Neutrophil (primary cell): ENCODE results near the gene TACC2.

Experiments
- H3K27ac ChIP-seq: fragments of 200-600 bp; sonication (generic); 2 replicates; pipeline ENCODE4 v1.5.1; 2016; ENCODE audit warnings: mild to moderate bottlenecking, moderate library complexity
- H3K27me3 ChIP-seq: fragments of 200-600 bp; sonication (generic); 2 replicates; pipeline ENCODE4 v1.6.0; 2016; ENCODE audit warnings: mild to moderate bottlenecking
- H3K36me3 ChIP-seq: fragments of 200-600 bp; sonication (generic); 2 replicates; pipeline ENCODE4 v1.5.1; 2017
- H3K4me1 ChIP-seq, 2 experiments: fragments of 200-600 bp in 1 of 2; sonication (generic) in 1 of 2; 1 replicate in 1 of 2; 2 replicates in 1 of 2; pipeline versions ENCODE4 v1.5.1 to v1.6.1; 2013 to 2016; ENCODE audit warnings: low read depth in 1 of 2, low read length in 1 of 2, mild to moderate bottlenecking in 1 of 2, moderate library complexity in 1 of 2; ENCODE audit not compliant: control insufficient read depth in 1 of 2, insufficient read depth in 1 of 2
- H3K4me3 ChIP-seq, 2 experiments: fragments of 200-600 bp in 1 of 2; sonication (generic) in 1 of 2; 1 replicate in 1 of 2; 2 replicates in 1 of 2; pipeline ENCODE4 v1.5.1; 2013 to 2016; ENCODE audit warnings: low read depth in 1 of 2, low read length in 1 of 2, mild to moderate bottlenecking in 1 of 2, moderate library complexity in 1 of 2
- H3K9me3 ChIP-seq: fragments of 200-600 bp; sonication (generic); 2 replicates; pipeline ENCODE4 v1.5.1; 2016
- CTCF ChIP-seq: fragments of 200-600 bp; sonication (generic); IDR thresholded peaks from 2 replicates; pipeline ENCODE4 v1.5.1; 2016; ENCODE audit warnings: antibody characterized with exemption

Gene TACC2

GRCh38 chr10:122124808-122125207, 135.8 kb downstream of the TACC2 start:
- Histone ChIP-seq H3K4me1 (no peaks in the 10 kb centered on the region), H3K36me3 (no peaks in the 10 kb centered on the region)
- TF ChIP-seq CTCF: no peak

GRCh38 chr10:122126763-122127659, 138.0 kb downstream of the TACC2 start:
- TF ChIP-seq CTCF: no peak
- Histone ChIP-seq H3K4me3 (no peak overlapping the region), H3K27ac (no peak overlapping the region), H3K4me1 (no peaks in the 10 kb centered on the region), H3K9me3 (no peaks in the 10 kb centered on the region), H3K27me3 (peaks cover 20% of the 10 kb centered on the region), H3K36me3 (no peaks in the 10 kb centered on the region)

More at GRCh38 chr10:122124808-122125207, 135.8 kb downstream of the TACC2 start:
- H3K9me3 ChIP-seq: no peaks in the 10 kb centered on the region
- H3K4me3 ChIP-seq: no peak overlapping the region
- no peak overlapping the region for H3K27ac ChIP-seq
- peaks cover 25% of the 10 kb centered on the region for H3K27me3 ChIP-seq

GRCh38 chr10:122127943-122128342, 139.0 kb downstream of the TACC2 start:
- H3K4me3 ChIP-seq: no peak overlapping the region
- H3K27me3 ChIP-seq: peaks cover 26% of the 10 kb centered on the region
- no peaks in the 10 kb centered on the region for H3K9me3 ChIP-seq
- no peak overlapping the region for H3K27ac ChIP-seq
- no peaks in the 10 kb centered on the region for H3K36me3 ChIP-seq
- no peak for TF ChIP-seq CTCF
- H3K4me1 ChIP-seq: no peaks in the 10 kb centered on the region

DNA sequence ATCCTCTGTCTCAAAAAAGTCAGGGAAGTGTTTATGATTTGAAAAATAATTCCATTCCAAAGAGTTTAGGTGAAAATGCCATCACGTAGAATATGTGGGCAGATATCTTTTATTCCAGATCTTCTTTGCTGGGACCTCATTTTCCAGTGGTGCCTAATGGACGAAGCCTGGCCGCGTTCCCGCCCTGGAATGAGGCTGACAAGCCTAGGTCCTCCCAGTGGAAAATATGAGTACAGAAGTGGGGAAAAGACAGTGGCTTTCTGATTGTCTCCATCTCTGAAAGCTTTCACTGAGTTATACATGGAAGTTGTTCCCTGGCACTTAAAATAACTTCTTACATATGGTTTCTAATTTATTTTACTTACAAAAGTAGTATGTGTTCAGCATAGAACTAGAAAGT, 139.4 kb downstream of the TACC2 start:
- H3K27me3 ChIP-seq: peaks cover 27% of the 10 kb centered on the region
- H3K36me3 ChIP-seq: no peaks in the 10 kb centered on the region
- H3K27ac ChIP-seq: no peak overlapping the region
- H3K4me3 ChIP-seq: no peak overlapping the region
- no peak for TF ChIP-seq CTCF
- no peaks in the 10 kb centered on the region for H3K4me1 ChIP-seq
- no peaks in the 10 kb centered on the region for H3K9me3 ChIP-seq

- no peak overlapping the region for H3K27ac ChIP-seq
- no peaks in the 10 kb centered on the region for H3K36me3 ChIP-seq
- H3K4me3 ChIP-seq: no peak overlapping the region
- no peak for TF ChIP-seq CTCF
- no peaks in the 10 kb centered on the region for H3K9me3 ChIP-seq
- H3K4me1 ChIP-seq: no peaks in the 10 kb centered on the region
- H3K27me3 ChIP-seq: peaks cover 23% of the 10 kb centered on the region
Measured at GRCh38 chr10:122130474-122131110, 141.6 kb downstream of the TACC2 start.
